GM23248 (cell line): Measurements from ENCODE around the gene ZMIZ2.

Experiments
- EZH2 ChIP-seq: fragments of 200-600 bp; sonication (generic); IDR thresholded peaks from 2 replicates; pipeline ENCODE4 v1.6.1; 2018; ENCODE audit warnings: antibody characterized with exemption, mild to moderate bottlenecking; ENCODE audit not compliant: insufficient read depth, poor library complexity, severe bottlenecking
- EZH2phosphoT487 ChIP-seq: fragments of 200-600 bp; sonication (generic); IDR thresholded peaks from 2 replicates; pipeline ENCODE4 v1.6.1; 2018; ENCODE audit warnings: antibody characterized with exemption, moderate library complexity, mild to moderate bottlenecking, low read depth; ENCODE audit not compliant: insufficient read depth

- TF ChIP-seq EZH2phosphoT487 (no peak), EZH2 (no peak)
Observed at GRCh38 chr7:44771358-44771757, 22.7 kb downstream of the ZMIZ2 start.
